K562 (cell line): ENCODE data around the gene CSMD2. TPM values are rescaled to one million over a fixed set of nuclear protein-coding genes. Genes with fewer than 3 reads are reported as not detected.

Source experiments
- ATAC-seq: fragments of 200-7000 bp; cut with Tn5 transposase; 3 replicates; pipeline ENCODE4 v1.9.1; 2020; ENCODE audit warnings: moderate library complexity
- BruUV-seq: library from RNA; stranded (reverse); fragments of 400-500 nt; replicated peaks from 2 replicates; lab custom pipeline; 2021; lab: Mats Ljungman, UMichigan
- CTCF ChIA-PET: fragments of 300-600 bp; formaldehyde crosslinking; extraction: SDS; loops from one replicate; lab custom pipeline; 2021; ENCODE audit warnings: low intra/inter-chr PET ratio; lab: Yijun Ruan, JAX
- POLR2A ChIA-PET: fragments of 300-600, 350-650 bp; sonication (Branson Sonifier 250); formaldehyde crosslinking; extraction: SDS; loops from one replicate; lab custom pipeline; 2021; ENCODE audit warnings: antibody characterized with exemption, inconsistent platforms; lab: Yijun Ruan, JAX
- DNase-seq, 4 experiments: peaks; one replicate each; pipeline versions ENCODE4 v3.0.0 to v3.0.0-alpha.2; 2011 to 2018; ENCODE audit warnings: low spot score in 3 of 4, mixed read lengths in 3 of 4; ENCODE audit errors: extremely low read depth in 1 of 4
- FAIRE-seq: peaks from 2 replicates; lab custom pipeline; 2011; peaks lifted over from hg19 to GRCh38; lab: Jason Lieb, UNC
- H2AFZ ChIP-seq: 2 replicates; pipeline ENCODE4 v1.6.0; 2011; ENCODE audit warnings: low read depth, low read length, control low read depth, inconsistent platforms
- H3K27ac ChIP-seq: fragments of 200-600 bp; 3 replicates; pipeline ENCODE4 v1.8.0; 2011; ENCODE audit warnings: low read depth, mild to moderate bottlenecking, control low read depth, inconsistent platforms, low read length, moderate library complexity, mixed read lengths; ENCODE audit errors: extremely low read depth
- H3K27me3 ChIP-seq, 2 experiments: fragments of 300-600 bp in 1 of 2; 2 replicates in 1 of 2; 3 replicates in 1 of 2; pipeline versions ENCODE4 v1.6.0 to v1.8.0; 2011; ENCODE audit warnings: inconsistent platforms in 2 of 2, low read length in 2 of 2, mild to moderate bottlenecking in 1 of 2, mixed read lengths in 1 of 2, moderate library complexity in 1 of 2; ENCODE audit not compliant: control insufficient read depth in 2 of 2, insufficient read depth in 2 of 2
- H3K36me3 ChIP-seq: fragments of 300-600 bp; 3 replicates; pipeline ENCODE4 v1.8.0; 2011; ENCODE audit warnings: mild to moderate bottlenecking, low read length, inconsistent platforms; ENCODE audit not compliant: control insufficient read depth, insufficient read depth
- H3K4me1 ChIP-seq, 2 experiments: fragments of 200-600 bp in 1 of 2; replicated peaks in 1 of 2; 2 replicates in 1 of 2; 3 replicates in 1 of 2; pipeline versions ENCODE4 v1.5.1 to v1.8.0; 2011; ENCODE audit warnings: inconsistent platforms in 2 of 2, low read length in 2 of 2, mild to moderate bottlenecking in 1 of 2, mixed read lengths in 1 of 2, moderate library complexity in 1 of 2; ENCODE audit not compliant: control insufficient read depth in 2 of 2, insufficient read depth in 2 of 2
- H3K4me2 ChIP-seq: 2 replicates; pipeline ENCODE4 v1.6.1; 2011; ENCODE audit warnings: low read length, control low read depth, inconsistent platforms, mixed read lengths; ENCODE audit not compliant: insufficient read depth
- H3K4me3 ChIP-seq: fragments of 200-600 bp; sonication (generic), shearing (Covaris generic); 2 replicates; pipeline ENCODE4 v1.5.1; 2016; ENCODE audit warnings: control low read depth, inconsistent platforms
- H3K79me2 ChIP-seq: fragments of 200-600 bp; 3 replicates; pipeline ENCODE4 v1.8.0; 2011; ENCODE audit warnings: low read length, inconsistent platforms; ENCODE audit not compliant: control insufficient read depth, insufficient read depth
- H3K9ac ChIP-seq, 2 experiments: 2 replicates each; pipeline versions ENCODE4 v1.6.0 to v1.6.1; 2011; ENCODE audit warnings: low read depth in 2 of 2, low read length in 2 of 2, control low read depth in 1 of 2, inconsistent platforms in 1 of 2, mild to moderate bottlenecking in 1 of 2, mixed read lengths in 1 of 2; ENCODE audit not compliant: insufficient read depth in 1 of 2
- H3K9me1 ChIP-seq: one replicate; pipeline ENCODE4 v1.6.0; 2011; ENCODE audit warnings: inconsistent platforms, mild to moderate bottlenecking, low read length, moderate library complexity; ENCODE audit not compliant: control insufficient read depth, insufficient read depth
- H3K9me3 ChIP-seq: replicated peaks from 2 replicates; pipeline ENCODE4 v1.5.1; 2011; ENCODE audit warnings: low read depth, low read length, inconsistent platforms; ENCODE audit not compliant: control insufficient read depth, insufficient read depth
- H4K20me1 ChIP-seq: replicated peaks from 2 replicates; pipeline ENCODE4 v1.6.1; 2011; ENCODE audit warnings: low read length, inconsistent platforms, mixed read lengths; ENCODE audit not compliant: control insufficient read depth, insufficient read depth
- BRD4 ChIP-seq: fragments of 200-600 bp; sonication (generic); IDR thresholded peaks from 2 replicates; pipeline ENCODE4 v1.6.1; 2017; ENCODE audit warnings: inconsistent platforms
- CHD1 ChIP-seq: fragments of 200-600 bp; sonication (generic); IDR thresholded peaks from one replicate; pipeline ENCODE4 v1.6.1; 2012; ENCODE audit warnings: mild to moderate bottlenecking, moderate library complexity, low read length, inconsistent platforms
- MAFF ChIP-seq: IDR thresholded peaks from 2 replicates; pipeline ENCODE4 v1.6.1; 2012; ENCODE audit warnings: low read length, improper control_type of control experiment
- RBM17 ChIP-seq: fragments of 200-400 bp; formaldehyde crosslinking; IDR thresholded peaks from 2 replicates; pipeline ENCODE4 v1.6.1; 2017; ENCODE audit warnings: low read depth, mild to moderate bottlenecking, low read length, borderline replicate concordance
- RBM34 ChIP-seq: fragments of 200-400 bp; formaldehyde crosslinking; IDR thresholded peaks from 2 replicates; pipeline ENCODE4 v1.6.1; 2018; ENCODE audit warnings: low read length, borderline replicate concordance; ENCODE audit not compliant: insufficient read depth
- RFX1 ChIP-seq: fragments of 450-650 bp; IDR thresholded peaks from 2 replicates; pipeline ENCODE4 v1.6.1; 2016; ENCODE audit warnings: mild to moderate bottlenecking, moderate library complexity
- WGBS: fragments of 100-300 bp; shearing (Covaris generic); methylation state at CpG from one replicate; pipeline ENCODE4 v1.1.6; 2016; ENCODE audit warnings: low coverage, mixed read lengths; ENCODE audit not compliant: insufficient coverage; ENCODE audit errors: missing lambda C conversion rate; 5-methylcytosine and 5-hydroxymethylcytosine counted together
- in situ Hi-C: fragments of 300-500 bp; cut with MboI; formaldehyde crosslinking; loops from 4 replicates; pipeline ENCODE4 v1.15.0; 2018; ENCODE audit warnings: inconsistent platforms, mixed read lengths
- intact Hi-C: fragments of 100-400 bp; cut with micrococcal nuclease; formaldehyde crosslinking; loops from 2 replicates; pipeline ENCODE4 v1.14.2; 2022
- polyA plus RNA-seq, 8 experiments: library from polyadenylated mRNA; depleted of rRNA in 4 of 8; stranded (reverse) in 5 of 8; unstranded in 3 of 8; fragments of >200 nt; fragmentation: Nextera tagmentation in 2 of 8; fragmentation: Illumina TruSeq in 1 of 8; extraction: Ambion mirVana in 2 of 8; extraction: Trizol in 1 of 8; gene quantifications; 2 replicates each; pipeline versions ENCODE4 v1.2.1 to v1.2.3, GENCODE V29; 2011 to 2014; ENCODE audit warnings: inconsistent platforms in 1 of 8, missing spikeins in 1 of 8
- total RNA-seq, 7 experiments: library from RNA; depleted of rRNA in 6 of 7; stranded (reverse); fragments of >200 nt in 6 of 7; fragmentation: Illumina TruSeq in 2 of 7; extraction: Trizol in 2 of 7; gene quantifications; 2 replicates each; pipeline versions ENCODE4 v1.2.1 to v1.2.3, GENCODE V29; 2011 to 2021; ENCODE audit warnings: low replicate concordance in 1 of 7

CSMD2 gene
- total and polyA plus RNA-seq, 9 of the 15 experiments (the other 6 are each of a cell fraction or from before 2014, with no cell fraction given), result not detected

DNA sequence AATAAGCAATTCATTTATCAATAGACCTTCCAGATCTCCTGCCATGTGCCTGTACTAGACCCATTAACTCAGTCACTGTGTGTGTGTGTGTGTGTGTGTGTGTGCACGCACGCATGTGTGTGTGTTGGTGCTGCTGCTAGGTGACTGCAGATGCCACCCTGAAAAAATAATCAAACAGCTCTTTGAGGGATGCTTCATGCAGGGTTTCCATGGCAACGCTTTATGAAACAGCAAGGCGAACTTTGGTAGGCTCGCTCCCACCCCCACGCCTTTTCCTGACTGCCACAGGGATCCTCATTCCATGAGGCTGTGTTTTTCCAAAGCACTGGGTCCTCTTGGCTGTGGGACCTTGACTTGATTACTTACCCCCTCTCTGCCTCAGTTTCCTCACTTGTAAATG, 207.2 kb downstream of the CSMD2 start:
- Histone ChIP-seq H3K4me3 (no peak overlapping the region), H3K9me3 (no peaks in the 10 kb centered on the region), H4K20me1 (no peaks in the 10 kb centered on the region; the same call in 1 of the 2 replicates), H3K79me2 (no peaks in the 10 kb centered on the region), H3K9ac (no peak overlapping the region), H3K4me1 (no peaks in the 10 kb centered on the region), H2AFZ (no peak overlapping the region), H3K4me2 (no peak overlapping the region), H3K27me3 (peaks cover 0 to 6% of the 10 kb centered on the region in 2 experiments; a peak in 1 of 5 replicates), H3K36me3 (no peaks in the 10 kb centered on the region), H3K27ac (no peak overlapping the region), H3K9me1 (no peaks in the 10 kb centered on the region)
- intact Hi-C loops (no loop called here), in situ Hi-C loops (no loop called here)
- BruUV-seq, result no TSS peak
- CTCF ChIA-PET, result no interaction called here
- TF ChIP-seq RBM34 (no peak), RFX1 (peak; percentile 79), RBM17 (no peak)
- FAIRE-seq (no peak), DNase-seq (no peak), ATAC-seq (no peak)
- POLR2A ChIA-PET, result no interaction called here
- WGBS, result 2% methylated on average over 6 of the region's 6 CpGs

GRCh38 chr1:33955096-33955495, 209.9 kb downstream of the CSMD2 start:
- Histone ChIP-seq H3K27me3 (peaks cover 0 to 6% of the 10 kb centered on the region in 2 experiments; a peak in 1 of 5 replicates), H3K4me3 (no peak overlapping the region), H4K20me1 (no peaks in the 10 kb centered on the region; the same call in 1 of the 2 replicates), H3K4me2 (no peak overlapping the region), H3K79me2 (no peaks in the 10 kb centered on the region), H3K27ac (no peak overlapping the region), H3K9ac (no peak overlapping the region), H2AFZ (no peak overlapping the region), H3K36me3 (no peaks in the 10 kb centered on the region), H3K4me1 (no peaks in the 10 kb centered on the region), H3K9me1 (no peaks in the 10 kb centered on the region), H3K9me3 (no peaks in the 10 kb centered on the region)
- intact Hi-C loops (no loop called here), in situ Hi-C loops (no loop called here)
- FAIRE-seq (no peak), DNase-seq (no peak), ATAC-seq (no peak)
- POLR2A ChIA-PET, result no interaction called here
- WGBS, result 0% methylated on average over 14 of the region's 14 CpGs
- BruUV-seq, result no TSS peak
- CTCF ChIA-PET, result no interaction called here
- no peak for TF ChIP-seq MAFF
- TF ChIP-seq CHD1, result no peak
- no peak for TF ChIP-seq BRD4
